GM12891 (cell line): ENCODE measurements around the gene NAALADL2.

Experiments
- PAX5 ChIP-seq: IDR thresholded peaks from 2 replicates; pipeline ENCODE4 v1.6.1; 2011; ENCODE audit warnings: low read length, moderate library complexity, mild to moderate bottlenecking; ENCODE audit not compliant: insufficient read depth, severe bottlenecking
- POLR2A ChIP-seq: IDR thresholded peaks from 2 replicates; pipeline ENCODE4 v1.6.1; 2011; ENCODE audit warnings: low read depth, low read length, control low read depth
- POLR2AphosphoS5 ChIP-seq: IDR thresholded peaks from 2 replicates; pipeline ENCODE4 v1.6.1; 2011; ENCODE audit warnings: low read depth, low read length, control low read depth
- POU2F2 ChIP-seq: IDR thresholded peaks from 2 replicates; pipeline ENCODE4 v1.6.1; 2011; ENCODE audit warnings: low read depth, mild to moderate bottlenecking, control low read depth, low read length, moderate library complexity
- SPI1 ChIP-seq: IDR thresholded peaks from 2 replicates; pipeline ENCODE4 v1.6.1; 2011; ENCODE audit warnings: low read depth, low read length, control low read depth
- TAF1 ChIP-seq: IDR thresholded peaks from 2 replicates; pipeline ENCODE4 v1.6.1; 2011; ENCODE audit warnings: low read depth, low read length, control low read depth

DNA sequence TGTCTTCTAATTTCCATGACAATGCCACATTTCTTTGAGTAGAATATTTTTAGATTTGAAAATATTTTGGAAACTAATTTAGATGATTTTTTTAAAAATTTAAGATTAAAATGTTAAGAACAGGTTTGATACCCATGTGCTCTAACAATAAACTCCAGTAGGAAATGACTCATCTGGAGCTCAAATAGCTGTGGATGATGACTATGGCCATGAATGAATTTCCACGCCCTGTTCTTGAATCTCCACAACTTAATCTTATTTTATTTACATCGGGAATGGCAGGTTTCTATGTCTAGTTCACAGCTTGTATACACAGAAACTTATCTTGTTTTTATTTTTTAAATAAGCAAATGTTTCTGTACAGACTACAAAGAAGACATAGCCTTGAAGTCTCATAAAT, 726.8 kb downstream of the NAALADL2 start:
- TF ChIP-seq POLR2A (no peak), POLR2AphosphoS5 (no peak), TAF1 (no peak), SPI1 (no peak), POU2F2 (no peak), PAX5 (no peak)
